ENCODE data around the gene ADGRE3. TPM values are rescaled to one million over a fixed set of nuclear protein-coding genes. Genes with fewer than 3 reads are reported as not detected.

Gene ADGRE3
- total RNA-seq, 4 donors from 2014 or later = not detected

GRCh38 chr19:14654786-14655560, 19.7 kb downstream of the ADGRE3 start:
- no peaks in the 10 kb centered on the region for H3K4me1 ChIP-seq
- WGBS, 2 donors (ENCODE audit: low coverage in 1 of 2) = 64 to 70% methylated on average over 6 to 7 of the region's 7 CpGs
- H3K9me3 ChIP-seq = no peaks in the 10 kb centered on the region
- TF ChIP-seq CTCF (IDR thresholded peaks at IDR 0.05) (no peak), POLR2A (IDR thresholded peaks at IDR 0.05) (no peak), EP300 (IDR thresholded peaks at IDR 0.05; ENCODE audit: low read depth) (no peak), POLR2AphosphoS5 (IDR thresholded peaks at IDR 0.05) (no peak)
- in situ Hi-C loops (cut with MboI; ENCODE audit: low pct_ligation_motif_present in 1 of 4, low pct_unique_long_range_greater_than_20kb in 1 of 4, low sequenced_read_pairs in 3 of 4) = no loop called here
- no peak overlapping the region for H3K4me3 ChIP-seq
- intact Hi-C loops (cut with DNase I; ENCODE audit: low total_unique reads) = no loop called here
- no peak for DNase-seq
- H3K36me3 ChIP-seq = no peaks in the 10 kb centered on the region
- H3K27ac ChIP-seq = no peak overlapping the region
- no peaks in the 10 kb centered on the region for H3K27me3 ChIP-seq

- no peaks in the 10 kb centered on the region for H3K27me3 ChIP-seq
- no peak for TF ChIP-seq POLR2A (IDR thresholded peaks at IDR 0.05)
- no peak for TF ChIP-seq CTCF (IDR thresholded peaks at IDR 0.05)
- no peak for TF ChIP-seq POLR2AphosphoS5 (IDR thresholded peaks at IDR 0.05)
- TF ChIP-seq EP300 (IDR thresholded peaks at IDR 0.05; ENCODE audit: low read depth) = no peak
- H3K9me3 ChIP-seq = no peaks in the 10 kb centered on the region
- WGBS, 2 donors (ENCODE audit: low coverage in 1 of 2) = 76 to 95% methylated on average over 2 of the region's 2 CpGs
- no peaks in the 10 kb centered on the region for H3K36me3 ChIP-seq
- DNase-seq = no peak
- in situ Hi-C loops (cut with MboI; ENCODE audit: low pct_ligation_motif_present in 1 of 4, low pct_unique_long_range_greater_than_20kb in 1 of 4, low sequenced_read_pairs in 3 of 4) = no loop called here
- intact Hi-C loops (cut with DNase I; ENCODE audit: low total_unique reads) = no loop called here
- no peak overlapping the region for H3K4me3 ChIP-seq
- H3K27ac ChIP-seq = no peak overlapping the region
- H3K4me1 ChIP-seq = no peaks in the 10 kb centered on the region
Observed at GRCh38 chr19:14650161-14650560, 24.5 kb downstream of the ADGRE3 start.

GRCh38 chr19:14649020-14649419, 25.6 kb downstream of the ADGRE3 start:
- intact Hi-C loops (cut with DNase I; ENCODE audit: low total_unique reads) = no loop called here
- in situ Hi-C loops (cut with MboI; ENCODE audit: low pct_ligation_motif_present in 1 of 4, low pct_unique_long_range_greater_than_20kb in 1 of 4, low sequenced_read_pairs in 3 of 4) = no loop called here
- no peak overlapping the region for H3K4me3 ChIP-seq
- no peaks in the 10 kb centered on the region for H3K9me3 ChIP-seq
- H3K36me3 ChIP-seq = no peaks in the 10 kb centered on the region
- H3K27me3 ChIP-seq = no peaks in the 10 kb centered on the region
- 73 to 85% methylated on average over 4 of the region's 4 CpGs for WGBS, 2 donors (ENCODE audit: low coverage in 1 of 2)
- TF ChIP-seq POLR2A (IDR thresholded peaks at IDR 0.05) (no peak), CTCF (IDR thresholded peaks at IDR 0.05) (no peak), POLR2AphosphoS5 (IDR thresholded peaks at IDR 0.05) (no peak)
- no peak overlapping the region for H3K27ac ChIP-seq
- no peaks in the 10 kb centered on the region for H3K4me1 ChIP-seq
- no peak for DNase-seq

- no peak for TF ChIP-seq CTCF (IDR thresholded peaks at IDR 0.05)
- TF ChIP-seq POLR2A (IDR thresholded peaks at IDR 0.05) = no peak
- TF ChIP-seq EP300 (IDR thresholded peaks at IDR 0.05; ENCODE audit: low read depth) = no peak
- TF ChIP-seq POLR2AphosphoS5 (IDR thresholded peaks at IDR 0.05) = no peak
- Histone ChIP-seq H3K27ac (no peak overlapping the region), H3K4me1 (no peaks in the 10 kb centered on the region), H3K27me3 (no peaks in the 10 kb centered on the region), H3K4me3 (no peak overlapping the region), H3K9me3 (no peaks in the 10 kb centered on the region), H3K36me3 (no peaks in the 10 kb centered on the region)
- 88 to 96% methylated on average over 2 of the region's 2 CpGs for WGBS, 2 donors (ENCODE audit: low coverage in 1 of 2)
- intact Hi-C loops (cut with DNase I; ENCODE audit: low total_unique reads) = no loop called here
- no peak for DNase-seq
- in situ Hi-C loops (cut with MboI; ENCODE audit: low pct_ligation_motif_present in 1 of 4, low pct_unique_long_range_greater_than_20kb in 1 of 4, low sequenced_read_pairs in 3 of 4) = no loop called here
Observed at GRCh38 chr19:14648506-14648905, 26.1 kb downstream of the ADGRE3 start.

All from transverse colon (tissue), 4 donors.